HG03460 (cell line): ENCODE results near the gene PTGES3.
A peak's percentile ranks its signal among the peaks of the same experiment; 100 is the strongest.

ENCODE experiments used
- ATAC-seq: cut with Tn5 transposase; IDR thresholded peaks from one replicate; pipeline ENCODE4 v1.9.1; 2021; ENCODE audit not compliant: unreplicated experiment

PTGES3 gene

GRCh38 chr12:56629459-56630179 is 58.5 kb downstream of the PTGES3 start:
- ATAC-seq, result peak; percentile 8

GRCh38 chr12:56628671-56629458 is 59.2 kb downstream of the PTGES3 start:
- peak; percentile 27 for ATAC-seq

GRCh38 chr12:56626701-56627100 is 61.4 kb downstream of the PTGES3 start:
- ATAC-seq, result no peak

- no peak for ATAC-seq
Observed at GRCh38 chr12:56622535-56622934, 65.5 kb downstream of the PTGES3 start.

- no peak for ATAC-seq
Observed at GRCh38 chr12:56616925-56617324, 71.2 kb downstream of the PTGES3 start.

- no peak for ATAC-seq
Observed at GRCh38 chr12:56616244-56616643, 71.8 kb downstream of the PTGES3 start.

GRCh38 chr12:56614627-56615026 is 73.5 kb downstream of the PTGES3 start:
- ATAC-seq, result no peak
